KOPT-K1 (cell line): ENCODE data around the gene IL17RE.
A peak's percentile ranks its signal among the peaks of the same experiment; 100 is the strongest.
"Not testable (repeated sequence)": the region's sequence is repeated elsewhere in the genome, so short reads cannot be mapped to it uniquely, and the experiment has no call there.

Experiments used
- H3K27ac ChIP-seq: fragments of 200-600 bp; sonication (generic); 2 replicates; pipeline ENCODE4 v1.5.1; 2016; ENCODE audit warnings: antibody characterized with exemption, mild to moderate bottlenecking, low read depth, low read length; ENCODE audit not compliant: poor library complexity, severe bottlenecking
- H3K36me3 ChIP-seq: fragments of 200-600 bp; sonication (generic); 2 replicates; pipeline ENCODE4 v1.5.1; 2017; ENCODE audit warnings: antibody characterized with exemption, mild to moderate bottlenecking, low read length, moderate library complexity; ENCODE audit not compliant: insufficient read depth
- H3K9me3 ChIP-seq: fragments of 200-600 bp; sonication (generic); 2 replicates; pipeline ENCODE4 v1.5.1; 2017; ENCODE audit warnings: antibody characterized with exemption, low read length, mild to moderate bottlenecking; ENCODE audit not compliant: insufficient read depth, poor library complexity, severe bottlenecking

Gene IL17RE

GRCh38 chr3:9932843-9933560 lies 30.4 kb downstream of the IL17RE start:
- peak overlapping the region; percentile 66 for H3K27ac ChIP-seq
- H3K9me3 ChIP-seq = no peaks in the 10 kb centered on the region
- peaks cover 15% of the 10 kb centered on the region; the same call in 1 of the 2 replicates for H3K36me3 ChIP-seq

GRCh38 chr3:9933561-9934234 lies 31.1 kb downstream of the IL17RE start, which contains the start of gene CRELD1:
CRELD1 (plus strand) TSS chr3:9933834; CDS start chr3:9934439, 605 bp downstream.
- Histone ChIP-seq H3K27ac (peak within 1 kb of the TSS; percentile 66), H3K36me3 (peaks cover 17% of the 10 kb centered on the region; the same call in 1 of the 2 replicates), H3K9me3 (no peaks in the 10 kb centered on the region)

GRCh38 chr3:9934235-9934621 lies 31.6 kb downstream of the IL17RE start:
- H3K27ac ChIP-seq = peak overlapping the region; percentile 66
- no peaks in the 10 kb centered on the region for H3K9me3 ChIP-seq

DNA sequence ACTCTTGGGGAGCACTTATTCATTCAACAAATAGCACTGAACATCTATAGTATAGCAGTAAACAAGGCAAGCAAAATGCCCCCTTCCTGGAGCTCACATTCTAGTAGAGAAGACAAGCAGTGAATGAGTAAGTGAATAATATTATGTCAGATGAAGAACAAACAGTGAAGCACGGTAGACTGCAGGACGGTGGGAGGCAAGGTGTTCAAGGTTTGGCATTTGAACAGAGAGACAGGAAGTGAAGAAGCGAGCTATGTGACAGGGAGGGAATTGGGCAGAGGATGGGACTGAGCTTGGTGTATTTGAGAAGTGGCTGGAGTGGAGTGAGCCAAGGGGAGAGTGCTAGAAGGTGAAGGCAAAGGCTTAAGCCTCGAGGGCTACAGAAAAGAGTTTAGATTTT lies 32.3 kb downstream of the IL17RE start:
- Histone ChIP-seq H3K9me3 (no peaks in the 10 kb centered on the region), H3K36me3 (peaks cover 17% of the 10 kb centered on the region; the same call in 1 of the 2 replicates), H3K27ac (no peak overlapping the region)

More at GRCh38 chr3:9934235-9934621, 31.6 kb downstream of the IL17RE start:
- peaks cover 17% of the 10 kb centered on the region; the same call in 1 of the 2 replicates for H3K36me3 ChIP-seq

DNA sequence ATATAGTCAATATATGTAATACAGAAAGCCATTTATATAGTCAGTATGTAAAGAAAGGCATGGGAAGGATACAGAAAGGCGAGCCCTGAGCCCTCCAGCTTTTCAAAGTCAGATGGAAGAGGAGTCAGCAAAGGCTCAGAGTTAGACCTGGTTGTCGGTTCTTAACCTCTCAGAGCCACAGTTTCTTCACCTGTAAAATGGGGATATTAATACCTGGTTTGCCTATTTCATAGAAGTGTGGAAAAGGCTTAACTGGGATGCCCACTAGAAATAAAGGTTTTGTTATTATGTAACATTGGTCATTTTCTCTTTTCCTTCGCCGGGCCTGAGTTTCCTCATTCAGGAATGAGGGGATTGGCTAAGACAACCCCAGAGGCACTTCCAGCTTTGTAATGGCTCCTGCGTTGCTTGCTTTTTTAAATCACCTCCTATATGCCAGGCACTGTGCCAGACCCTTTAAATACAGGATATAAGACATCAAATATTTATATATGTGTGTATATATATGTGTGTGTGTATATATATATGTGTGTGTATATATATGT lies 33.4 kb downstream of the IL17RE start:
- peaks cover 21% of the 10 kb centered on the region; the same call in 1 of the 2 replicates for H3K36me3 ChIP-seq
- H3K9me3 ChIP-seq = no peaks in the 10 kb centered on the region
- H3K27ac ChIP-seq = no peak overlapping the region

- H3K9me3 ChIP-seq = no peaks in the 10 kb centered on the region
- peaks cover 23% of the 10 kb centered on the region; the same call in 1 of the 2 replicates for H3K36me3 ChIP-seq
Measured at GRCh38 chr3:9937486-9938238, 35.0 kb downstream of the IL17RE start.

DNA sequence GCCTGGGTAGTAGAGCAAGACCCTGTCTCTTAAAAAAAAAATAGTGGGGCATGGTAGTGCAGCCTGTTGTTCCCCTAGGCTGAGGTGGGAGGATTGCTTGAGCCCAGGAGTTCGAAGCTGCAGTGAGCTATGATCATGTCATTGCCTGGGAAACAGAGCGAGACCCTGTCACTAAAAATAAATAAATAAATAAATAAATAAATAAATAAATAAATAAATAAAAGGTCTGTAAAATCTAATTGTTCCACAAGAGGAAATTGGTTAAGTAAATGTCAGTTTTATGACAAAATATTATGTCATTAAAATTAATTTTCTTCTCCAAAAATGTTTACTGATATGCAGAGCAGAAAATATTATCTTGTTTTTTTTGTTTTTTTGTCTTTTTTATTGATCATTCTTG lies 36.3 kb downstream of the IL17RE start:
- H3K9me3 ChIP-seq = no peaks in the 10 kb centered on the region
- H3K36me3 ChIP-seq = peaks cover 25% of the 10 kb centered on the region; the same call in 1 of the 2 replicates
- no peak overlapping the region for H3K27ac ChIP-seq

More at GRCh38 chr3:9937486-9938238, 35.0 kb downstream of the IL17RE start:
- no peak overlapping the region for H3K27ac ChIP-seq

DNA sequence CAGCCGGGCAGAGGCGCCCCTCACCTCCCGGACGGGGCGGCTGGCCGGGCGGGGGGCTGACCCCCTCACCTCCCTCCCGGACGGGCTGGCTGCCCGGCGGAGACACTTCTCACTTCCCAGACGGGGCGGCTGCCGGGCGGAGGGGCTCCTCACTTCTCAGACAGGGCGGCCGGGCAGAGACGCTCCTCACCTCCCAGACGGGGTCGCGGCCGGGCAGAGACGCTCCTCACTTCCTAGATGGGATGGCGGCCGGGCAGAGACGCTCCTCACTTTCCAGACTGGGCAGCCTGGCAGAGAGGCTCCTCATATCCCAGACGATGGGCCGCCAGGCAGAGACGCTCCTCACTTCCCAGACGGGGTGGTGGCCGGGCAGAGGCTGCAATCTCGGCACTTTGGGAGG lies 37.3 kb downstream of the IL17RE start:
- H3K36me3 ChIP-seq = peaks cover 27% of the 10 kb centered on the region; the same call in 1 of the 2 replicates

GRCh38 chr3:9940746-9941145 lies 38.1 kb downstream of the IL17RE start:
- Histone ChIP-seq H3K27ac (no peak overlapping the region), H3K36me3 (peaks cover 27% of the 10 kb centered on the region; the same call in 1 of the 2 replicates)

More for the DNA sequence above, 37.3 kb downstream of the IL17RE start:
- not testable (repeated sequence) for H3K9me3 ChIP-seq, H3K27ac ChIP-seq

GRCh38 chr3:9942164-9942563 lies 39.5 kb downstream of the IL17RE start:
- Histone ChIP-seq H3K27ac (no peak overlapping the region), H3K36me3 (peaks cover 19% of the 10 kb centered on the region; the same call in 1 of the 2 replicates), H3K9me3 (no peaks in the 10 kb centered on the region)

More at GRCh38 chr3:9940746-9941145, 38.1 kb downstream of the IL17RE start:
- H3K9me3 ChIP-seq = no peaks in the 10 kb centered on the region

DNA sequence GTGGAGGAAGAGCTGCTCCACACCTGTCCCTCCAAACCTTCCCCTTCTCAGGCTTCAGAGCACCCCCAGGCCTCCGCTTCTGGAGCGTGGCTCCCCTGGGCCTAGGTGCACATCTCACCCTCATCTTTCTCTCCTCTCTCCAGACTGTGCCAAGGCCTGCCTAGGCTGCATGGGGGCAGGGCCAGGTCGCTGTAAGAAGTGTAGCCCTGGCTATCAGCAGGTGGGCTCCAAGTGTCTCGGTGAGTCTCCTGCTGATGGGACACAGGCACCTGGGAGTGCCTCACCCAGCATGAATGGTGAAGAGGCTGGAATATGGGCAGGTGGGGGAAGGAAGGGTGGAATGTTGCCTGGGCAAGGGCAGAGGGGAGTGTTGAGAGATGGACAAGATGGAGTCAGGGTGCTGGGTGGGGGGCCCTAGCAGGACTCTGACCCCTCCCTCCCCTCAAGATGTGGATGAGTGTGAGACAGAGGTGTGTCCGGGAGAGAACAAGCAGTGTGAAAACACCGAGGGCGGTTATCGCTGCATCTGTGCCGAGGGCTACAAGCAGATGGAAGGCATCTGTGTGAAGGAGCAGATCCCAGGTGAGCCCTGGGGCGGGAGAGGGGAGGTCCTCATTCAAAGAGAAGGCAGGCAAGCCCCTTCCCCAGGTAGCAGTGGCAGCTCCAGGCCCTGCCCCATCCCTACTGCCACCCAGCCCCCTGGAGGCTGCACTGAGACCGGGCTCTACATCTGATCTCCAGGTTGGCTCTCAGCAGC lies 40.5 kb downstream of the IL17RE start:
- Histone ChIP-seq H3K36me3 (peaks cover 11% of the 10 kb centered on the region; the same call in 1 of the 2 replicates), H3K9me3 (no peaks in the 10 kb centered on the region), H3K27ac (no peak overlapping the region)

GRCh38 chr3:9944271-9944670 lies 41.6 kb downstream of the IL17RE start:
- H3K27ac ChIP-seq = no peak overlapping the region
- peaks cover 9% of the 10 kb centered on the region; the same call in 1 of the 2 replicates for H3K36me3 ChIP-seq

GRCh38 chr3:9945358-9945757 lies 42.7 kb downstream of the IL17RE start:
- no peak overlapping the region for H3K27ac ChIP-seq
- peaks cover 9% of the 10 kb centered on the region; the same call in 1 of the 2 replicates for H3K36me3 ChIP-seq
- no peaks in the 10 kb centered on the region for H3K9me3 ChIP-seq

More at GRCh38 chr3:9944271-9944670, 41.6 kb downstream of the IL17RE start:
- no peaks in the 10 kb centered on the region for H3K9me3 ChIP-seq
